Hepatocyte (in vitro differentiated cells): ENCODE data around the gene TTF1.

ENCODE experiments used
- EZH2 ChIP-seq: fragments of 200-600 bp; sonication (generic); IDR thresholded peaks from 2 replicates; pipeline ENCODE4 v1.6.1; 2016; ENCODE audit warnings: antibody characterized with exemption, mild to moderate bottlenecking, borderline replicate concordance
- EZH2phosphoT487 ChIP-seq: fragments of 200-600 bp; sonication (generic); IDR thresholded peaks from one replicate; pipeline ENCODE4 v1.6.1; 2018; ENCODE audit warnings: antibody characterized with exemption, mild to moderate bottlenecking, low read depth, moderate library complexity; ENCODE audit not compliant: unreplicated experiment, severe bottlenecking
- TF ChIP-seq, protein P1 (sequence below): fragments of 200-600 bp; sonication (generic); IDR thresholded peaks from 2 replicates; pipeline ENCODE4 v1.5.1; 2016; ENCODE audit warnings: antibody characterized with exemption, mild to moderate bottlenecking; ENCODE audit not compliant: poor library complexity

DNA sequence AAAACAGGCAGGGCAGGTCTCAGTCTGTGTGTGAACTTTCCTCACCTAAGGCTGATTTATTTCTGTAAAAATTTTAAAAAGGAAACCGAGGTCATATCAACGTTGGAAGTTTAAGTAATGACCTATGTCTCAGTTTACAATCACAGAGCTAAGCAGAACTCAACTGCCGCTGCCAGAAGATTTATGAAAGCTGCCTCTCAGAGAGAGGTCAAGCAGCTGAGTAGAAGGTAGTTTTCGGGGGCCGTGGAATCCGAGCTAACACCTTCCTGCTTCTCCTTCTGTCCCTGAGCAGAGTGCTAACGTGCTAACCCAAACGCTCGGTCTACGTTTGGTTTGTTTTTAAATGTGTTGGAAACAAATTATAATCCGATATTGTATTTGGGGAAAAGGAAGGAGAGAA is 11.1 kb downstream of the TTF1 start:
- TF ChIP-seq, protein P1, sequence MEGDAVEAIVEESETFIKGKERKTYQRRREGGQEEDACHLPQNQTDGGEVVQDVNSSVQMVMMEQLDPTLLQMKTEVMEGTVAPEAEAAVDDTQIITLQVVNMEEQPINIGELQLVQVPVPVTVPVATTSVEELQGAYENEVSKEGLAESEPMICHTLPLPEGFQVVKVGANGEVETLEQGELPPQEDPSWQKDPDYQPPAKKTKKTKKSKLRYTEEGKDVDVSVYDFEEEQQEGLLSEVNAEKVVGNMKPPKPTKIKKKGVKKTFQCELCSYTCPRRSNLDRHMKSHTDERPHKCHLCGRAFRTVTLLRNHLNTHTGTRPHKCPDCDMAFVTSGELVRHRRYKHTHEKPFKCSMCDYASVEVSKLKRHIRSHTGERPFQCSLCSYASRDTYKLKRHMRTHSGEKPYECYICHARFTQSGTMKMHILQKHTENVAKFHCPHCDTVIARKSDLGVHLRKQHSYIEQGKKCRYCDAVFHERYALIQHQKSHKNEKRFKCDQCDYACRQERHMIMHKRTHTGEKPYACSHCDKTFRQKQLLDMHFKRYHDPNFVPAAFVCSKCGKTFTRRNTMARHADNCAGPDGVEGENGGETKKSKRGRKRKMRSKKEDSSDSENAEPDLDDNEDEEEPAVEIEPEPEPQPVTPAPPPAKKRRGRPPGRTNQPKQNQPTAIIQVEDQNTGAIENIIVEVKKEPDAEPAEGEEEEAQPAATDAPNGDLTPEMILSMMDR = no peak
- TF ChIP-seq EZH2 = no peak
- TF ChIP-seq EZH2phosphoT487 = no peak
